H9 (cell line): Measurements from ENCODE around the gene CDC5L. TPM values are rescaled to one million over a fixed set of nuclear protein-coding genes. Genes with fewer than 3 reads are reported as not detected.

ENCODE experiments used
- DNase-seq: peaks from one replicate; pipeline ENCODE4 v3.0.0-alpha.2; 2017
- H2AFZ ChIP-seq: one replicate; pipeline ENCODE4 v1.6.1; 2013; ENCODE audit warnings: mild to moderate bottlenecking, low read length, control low read depth, moderate library complexity
- H2AK5ac ChIP-seq: 2 replicates; pipeline ENCODE4 v1.6.1; 2013; ENCODE audit warnings: low read length, control low read depth, mixed read lengths; ENCODE audit not compliant: insufficient read length
- H2BK120ac ChIP-seq: one replicate; pipeline ENCODE4 v1.6.1; 2013; ENCODE audit warnings: low read depth, mild to moderate bottlenecking, low read length, control low read depth, inconsistent platforms; ENCODE audit not compliant: poor library complexity, severe bottlenecking
- H2BK12ac ChIP-seq: 2 replicates; pipeline ENCODE4 v1.6.1; 2013; ENCODE audit warnings: low read length, control low read depth, mixed read lengths, low read depth; ENCODE audit not compliant: insufficient read length
- H2BK15ac ChIP-seq: 2 replicates; pipeline ENCODE4 v1.6.1; 2013; ENCODE audit warnings: low read depth, low read length, control low read depth
- H2BK20ac ChIP-seq: one replicate; pipeline ENCODE4 v1.6.1; 2013; ENCODE audit warnings: low read depth, mild to moderate bottlenecking, low read length, control low read depth, inconsistent platforms; ENCODE audit not compliant: poor library complexity, severe bottlenecking
- H2BK5ac ChIP-seq: 2 replicates; pipeline ENCODE4 v1.6.1; 2013; ENCODE audit warnings: low read length, control low read depth, mixed read lengths; ENCODE audit not compliant: insufficient read length
- H3K14ac ChIP-seq: 2 replicates; pipeline ENCODE4 v1.6.1; 2013; ENCODE audit warnings: low read length, control low read depth; ENCODE audit not compliant: insufficient read depth
- H3K18ac ChIP-seq: 2 replicates; pipeline ENCODE4 v1.6.1; 2013; ENCODE audit warnings: low read depth, mild to moderate bottlenecking, mixed read lengths, low read length, control low read depth; ENCODE audit not compliant: insufficient read length
- H3K23ac ChIP-seq: 2 replicates; pipeline ENCODE4 v1.6.1; 2013; ENCODE audit warnings: low read length, control low read depth, mixed read lengths, low read depth; ENCODE audit not compliant: insufficient read length
- H3K23me2 ChIP-seq: 2 replicates; pipeline ENCODE4 v1.6.1; 2013; ENCODE audit warnings: low read depth, mild to moderate bottlenecking, mixed read lengths, low read length, control low read depth; ENCODE audit not compliant: insufficient read length, poor library complexity, severe bottlenecking
- H3K27ac ChIP-seq: 2 replicates; pipeline ENCODE4 v1.5.1; 2013; ENCODE audit warnings: low read length, control low read depth, mixed read lengths, low read depth; ENCODE audit not compliant: insufficient read length
- H3K27me3 ChIP-seq: 2 replicates; pipeline ENCODE4 v1.6.1; 2013; ENCODE audit warnings: low read length, control low read depth, inconsistent platforms; ENCODE audit not compliant: insufficient read depth
- H3K4ac ChIP-seq: 2 replicates; pipeline ENCODE4 v1.6.1; 2013; ENCODE audit warnings: low read depth, mild to moderate bottlenecking, control low read depth, inconsistent platforms, low read length, moderate library complexity
- H3K4me1 ChIP-seq: 2 replicates; pipeline ENCODE4 v1.6.1; 2013; ENCODE audit warnings: low read length, control low read depth, inconsistent platforms; ENCODE audit not compliant: insufficient read depth
- H3K4me2 ChIP-seq: 2 replicates; pipeline ENCODE4 v1.6.1; 2013; ENCODE audit warnings: low read length, control low read depth, mixed read lengths; ENCODE audit not compliant: insufficient read length, insufficient read depth
- H3K56ac ChIP-seq: 2 replicates; pipeline ENCODE4 v1.6.1; 2013; ENCODE audit warnings: low read depth, mild to moderate bottlenecking, mixed read lengths, low read length, control low read depth; ENCODE audit not compliant: insufficient read length
- H3K79me1 ChIP-seq: 2 replicates; pipeline ENCODE4 v1.6.1; 2013; ENCODE audit warnings: low read depth, mild to moderate bottlenecking, moderate library complexity, low read length, control low read depth, inconsistent platforms; ENCODE audit not compliant: insufficient read depth, poor library complexity, severe bottlenecking
- H3K79me2 ChIP-seq: 2 replicates; pipeline ENCODE4 v1.6.1; 2013; ENCODE audit warnings: low read length, control low read depth, inconsistent platforms; ENCODE audit not compliant: insufficient read depth
- H3K9ac ChIP-seq: 2 replicates; pipeline ENCODE4 v1.6.1; 2013; ENCODE audit warnings: low read length, control low read depth, mixed read lengths; ENCODE audit not compliant: insufficient read length; ENCODE audit errors: extremely low read depth
- H3K9me3 ChIP-seq: one replicate; pipeline ENCODE4 v1.6.1; 2013; ENCODE audit warnings: low read depth, low read length, inconsistent platforms; ENCODE audit not compliant: control insufficient read depth
- H3T11ph ChIP-seq: one replicate; pipeline ENCODE4 v1.6.1; 2013; ENCODE audit warnings: mild to moderate bottlenecking, low read length, control low read depth, inconsistent platforms
- H4K20me1 ChIP-seq: one replicate; pipeline ENCODE4 v1.6.1; 2013; ENCODE audit not compliant: control insufficient read depth, insufficient read length, insufficient read depth
- H4K5ac ChIP-seq: 2 replicates; pipeline ENCODE4 v1.6.1; 2013; ENCODE audit warnings: low read depth, mild to moderate bottlenecking, mixed read lengths, low read length, control low read depth; ENCODE audit not compliant: insufficient read length
- H4K8ac ChIP-seq: replicated peaks from 2 replicates; pipeline ENCODE4 v1.6.1; 2013; ENCODE audit warnings: low read length, control low read depth, mixed read lengths, low read depth; ENCODE audit not compliant: insufficient read length
- H4K91ac ChIP-seq: 2 replicates; pipeline ENCODE4 v1.6.1; 2013; ENCODE audit warnings: low read depth, mild to moderate bottlenecking, moderate library complexity, mixed read lengths, low read length, control low read depth; ENCODE audit not compliant: insufficient read length
- H3K27ac Mint-ChIP-seq, 3 experiments: 2 replicates in 2 of 3; 3 replicates in 1 of 3; pipeline ENCODE4 v1.8.0; 2020 to 2021; ENCODE audit warnings: mixed read lengths in 3 of 3, mild to moderate bottlenecking in 1 of 3, moderate library complexity in 1 of 3
- H3K27me3 Mint-ChIP-seq: 2 replicates; pipeline ENCODE4 v1.8.0; 2021; ENCODE audit warnings: low read depth, mild to moderate bottlenecking, moderate library complexity, mixed read lengths
- H3K36me3 Mint-ChIP-seq, 3 experiments: 2 replicates in 2 of 3; 3 replicates in 1 of 3; pipeline ENCODE4 v1.8.0; 2020 to 2021; ENCODE audit warnings: low read depth in 3 of 3, mixed read lengths in 3 of 3; ENCODE audit not compliant: insufficient read depth in 1 of 3
- H3K4me1 Mint-ChIP-seq, 2 experiments: 2 replicates each; pipeline ENCODE4 v1.8.0; 2020; ENCODE audit warnings: mixed read lengths in 2 of 2
- H3K4me3 Mint-ChIP-seq, 2 experiments: 2 replicates in 1 of 2; 3 replicates in 1 of 2; pipeline ENCODE4 v1.8.0; 2020 to 2021; ENCODE audit warnings: mild to moderate bottlenecking in 2 of 2, mixed read lengths in 2 of 2, moderate library complexity in 1 of 2
- H3K9me3 Mint-ChIP-seq, 2 experiments: 2 replicates in 1 of 2; 3 replicates in 1 of 2; pipeline ENCODE4 v1.8.0; 2020; ENCODE audit warnings: mild to moderate bottlenecking in 2 of 2, mixed read lengths in 2 of 2, moderate library complexity in 1 of 2
- WGBS: extraction: QIAGEN DNeasy Blood & Tissue Kit; methylation state at CpG from one replicate; pipeline ENCODE4 v1.1.7; 2013; ENCODE audit warnings: missing lambda C conversion rate, low lambda C conversion rate, mixed read lengths; ENCODE audit not compliant: insufficient read length; ENCODE audit errors: extremely low coverage; 5-methylcytosine and 5-hydroxymethylcytosine counted together
- total RNA-seq: library from RNA; stranded (reverse); gene quantifications from 2 replicates; pipeline ENCODE4 v1.2.1, GENCODE V29; 2021
- TF ChIP-seq, protein P1 (sequence below): fragments of 200-600 bp; sonication (generic); conservative IDR thresholded peaks from 3 replicates; pipeline ENCODE4 v1.8.0; 2021; ENCODE audit warnings: antibody characterized with exemption, mild to moderate bottlenecking

CDC5L gene
- total RNA-seq, 1 experiment from 2014 or later = 34.3 TPM

- Histone ChIP-seq H2AFZ (no peak overlapping the region), H3K23me2 (no peaks in the 10 kb centered on the region), H2BK12ac (peak overlapping the region; percentile 12), H4K20me1 (no peaks in the 10 kb centered on the region), H3K9ac (no peak overlapping the region), H3K27me3 (no peaks in the 10 kb centered on the region), H3K79me1 (no peaks in the 10 kb centered on the region), H3K79me2 (no peaks in the 10 kb centered on the region), H4K8ac (no peak overlapping the region), H3K4me2 (no peak overlapping the region), H3K23ac (no peak overlapping the region), H3K56ac (no peak overlapping the region), H3T11ph (no peak overlapping the region), H3K14ac (peak overlapping the region; percentile 55), H2AK5ac (no peak overlapping the region), H3K27ac (no peak overlapping the region), H3K9me3 (no peaks in the 10 kb centered on the region), H3K4ac (peak overlapping the region; percentile 31; the same call in 1 of the 2 replicates), H3K4me1 (peaks cover 4% of the 10 kb centered on the region; the same call in 1 of the 2 replicates), H2BK120ac (no peak overlapping the region), H4K91ac (no peak overlapping the region), H4K5ac (no peak overlapping the region), H3K18ac (peak overlapping the region; percentile 36), H2BK20ac (no peak overlapping the region), H2BK5ac (no peak overlapping the region), H2BK15ac (no peak overlapping the region)
- H3K4me1 Mint-ChIP-seq = peaks cover 24 to 36% of the 10 kb centered on the region in 2 experiments
- no peaks in the 10 kb centered on the region for H3K36me3 Mint-ChIP-seq
- peak overlapping the region in 1 of 3 experiments; percentile 91; a peak in 1 of 7 replicates for H3K27ac Mint-ChIP-seq
- TF ChIP-seq, protein P1, sequence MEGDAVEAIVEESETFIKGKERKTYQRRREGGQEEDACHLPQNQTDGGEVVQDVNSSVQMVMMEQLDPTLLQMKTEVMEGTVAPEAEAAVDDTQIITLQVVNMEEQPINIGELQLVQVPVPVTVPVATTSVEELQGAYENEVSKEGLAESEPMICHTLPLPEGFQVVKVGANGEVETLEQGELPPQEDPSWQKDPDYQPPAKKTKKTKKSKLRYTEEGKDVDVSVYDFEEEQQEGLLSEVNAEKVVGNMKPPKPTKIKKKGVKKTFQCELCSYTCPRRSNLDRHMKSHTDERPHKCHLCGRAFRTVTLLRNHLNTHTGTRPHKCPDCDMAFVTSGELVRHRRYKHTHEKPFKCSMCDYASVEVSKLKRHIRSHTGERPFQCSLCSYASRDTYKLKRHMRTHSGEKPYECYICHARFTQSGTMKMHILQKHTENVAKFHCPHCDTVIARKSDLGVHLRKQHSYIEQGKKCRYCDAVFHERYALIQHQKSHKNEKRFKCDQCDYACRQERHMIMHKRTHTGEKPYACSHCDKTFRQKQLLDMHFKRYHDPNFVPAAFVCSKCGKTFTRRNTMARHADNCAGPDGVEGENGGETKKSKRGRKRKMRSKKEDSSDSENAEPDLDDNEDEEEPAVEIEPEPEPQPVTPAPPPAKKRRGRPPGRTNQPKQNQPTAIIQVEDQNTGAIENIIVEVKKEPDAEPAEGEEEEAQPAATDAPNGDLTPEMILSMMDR = peak; percentile 99
- peaks cover 4% of the 10 kb centered on the region; the same call in 1 of the 2 replicates for H3K27me3 Mint-ChIP-seq
- WGBS = no CpG with 5 or more reads among the region's 23 CpGs
- DNase-seq = peak; percentile 93
- no peak overlapping the region for H3K4me3 Mint-ChIP-seq
- no peaks in the 10 kb centered on the region; a peak in 1 of 5 replicates for H3K9me3 Mint-ChIP-seq
Observed at GRCh38 chr6:44475779-44476434, 88.4 kb downstream of the CDC5L start.
